ENCODE measurements around the gene GATM.

GRCh38 chr15:45377609-45378148 lies 665 bp downstream of the GATM start:
- no peak for TF ChIP-seq CTCF (IDR thresholded peaks at IDR 0.05; ENCODE audit: poor library complexity)
- TF ChIP-seq EZH2 (IDR thresholded peaks at IDR 0.05; ENCODE audit: borderline replicate concordance): no peak
